GM19395 (cell line): ENCODE results near the gene GK2.

Source experiments
- ATAC-seq: cut with Tn5 transposase; IDR thresholded peaks from one replicate; pipeline ENCODE4 v1.9.1; 2021; ENCODE audit warnings: mild to moderate bottlenecking, moderate library complexity; ENCODE audit not compliant: unreplicated experiment

The GK2 gene

GRCh38 chr4:79408063-79408462 is at the start of gene GK2:
TSS of gene GK2 (minus strand) at chr4:79408228. CDS start at chr4:79408200, 28 bp downstream.
- ATAC-seq = no peak

GRCh38 chr4:79455216-79455615 is 47.2 kb upstream of the GK2 start:
- no peak for ATAC-seq

GRCh38 chr4:79454656-79455055 is 46.6 kb upstream of the GK2 start:
- no peak for ATAC-seq

DNA sequence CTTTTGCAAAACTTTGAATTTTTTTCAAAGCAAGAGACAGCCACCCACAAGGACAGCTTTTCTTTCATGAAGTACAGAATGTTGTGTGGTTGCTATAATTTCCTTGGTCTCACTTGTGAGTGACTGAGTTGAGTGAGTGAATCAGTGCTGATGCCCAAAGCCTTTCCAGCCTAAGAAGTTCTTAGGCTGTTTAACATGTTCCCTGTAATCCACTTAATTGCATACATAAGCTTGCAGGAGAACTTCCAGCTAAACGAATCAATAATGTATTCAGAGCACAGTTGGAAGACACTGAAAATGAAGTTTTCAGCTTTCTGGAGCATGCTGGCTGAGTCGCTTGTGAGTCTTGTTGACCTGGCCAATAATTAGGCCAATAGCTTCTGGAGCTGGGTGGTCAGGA is 42.0 kb upstream of the GK2 start:
- no peak for ATAC-seq

DNA sequence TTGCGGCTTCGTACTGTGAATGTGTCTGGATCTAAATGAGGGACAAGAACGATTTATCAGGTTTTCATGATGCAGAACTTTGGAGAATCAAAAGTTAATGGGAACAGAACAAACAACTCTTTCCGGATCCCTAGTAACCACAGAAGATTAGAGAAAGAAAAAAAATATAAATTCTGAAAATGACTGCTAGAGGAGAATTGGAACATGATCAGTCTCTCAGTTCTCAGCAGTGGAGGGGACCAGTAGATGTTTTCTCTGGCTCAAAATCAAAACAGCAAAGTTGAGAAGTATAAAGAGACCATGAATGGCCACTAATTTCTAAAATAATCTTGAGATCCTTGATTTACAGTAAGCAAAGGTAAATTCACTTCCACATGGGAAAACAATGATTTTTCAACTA is 38.1 kb upstream of the GK2 start:
- no peak for ATAC-seq

- no peak for ATAC-seq
Observed at GRCh38 chr4:79445371-79445781, 37.3 kb upstream of the GK2 start.

DNA sequence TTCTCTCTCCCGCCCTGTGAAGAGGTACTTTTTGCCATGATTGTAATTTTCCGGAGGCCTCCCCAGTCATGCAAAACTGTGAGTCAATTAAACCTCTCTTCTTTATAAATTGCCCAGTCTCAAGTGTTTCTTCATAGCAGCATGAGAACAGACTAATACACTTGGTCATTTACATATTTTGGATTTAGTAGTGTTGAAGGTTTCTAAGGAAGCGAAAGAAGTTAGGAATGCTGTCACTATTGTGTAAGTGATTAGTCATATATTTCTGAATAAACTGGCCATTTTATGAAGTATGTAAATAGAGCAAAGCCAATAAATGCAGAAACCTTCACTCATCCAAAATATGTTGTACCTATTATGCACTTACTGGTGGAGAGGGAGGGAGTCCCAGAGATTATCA is 34.4 kb upstream of the GK2 start:
- no peak for ATAC-seq

GRCh38 chr4:79439489-79439888 is 31.5 kb upstream of the GK2 start:
- ATAC-seq = no peak

- no peak for ATAC-seq
Observed at GRCh38 chr4:79431839-79432238, 23.8 kb upstream of the GK2 start.

GRCh38 chr4:79429113-79429903 is 21.3 kb upstream of the GK2 start:
- no peak for ATAC-seq

GRCh38 chr4:79426989-79427388 is 19.0 kb upstream of the GK2 start:
- no peak for ATAC-seq

GRCh38 chr4:79425586-79425985 is 17.6 kb upstream of the GK2 start:
- ATAC-seq = no peak

GRCh38 chr4:79421483-79421882 is 13.5 kb upstream of the GK2 start:
- ATAC-seq = no peak

DNA sequence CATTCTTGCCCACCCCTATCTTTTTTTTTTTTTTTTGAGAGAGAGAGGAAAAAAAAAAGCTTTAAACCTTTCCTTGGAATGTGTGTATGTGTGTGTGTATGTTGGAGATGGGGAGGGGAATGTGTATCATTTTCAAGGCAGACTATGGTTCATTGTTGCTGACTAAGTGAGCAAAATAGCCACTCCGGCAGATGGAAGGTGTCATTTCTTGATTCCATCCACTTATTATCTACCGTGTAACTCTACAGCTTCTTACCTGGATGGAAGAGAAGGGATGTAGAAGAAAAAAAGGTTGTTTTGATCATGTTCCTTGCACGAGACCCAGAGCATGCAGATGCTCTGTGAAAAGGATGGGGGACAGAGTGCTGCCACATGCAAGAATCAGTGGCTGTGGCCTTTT is 5.9 kb upstream of the GK2 start:
- ATAC-seq = no peak

DNA sequence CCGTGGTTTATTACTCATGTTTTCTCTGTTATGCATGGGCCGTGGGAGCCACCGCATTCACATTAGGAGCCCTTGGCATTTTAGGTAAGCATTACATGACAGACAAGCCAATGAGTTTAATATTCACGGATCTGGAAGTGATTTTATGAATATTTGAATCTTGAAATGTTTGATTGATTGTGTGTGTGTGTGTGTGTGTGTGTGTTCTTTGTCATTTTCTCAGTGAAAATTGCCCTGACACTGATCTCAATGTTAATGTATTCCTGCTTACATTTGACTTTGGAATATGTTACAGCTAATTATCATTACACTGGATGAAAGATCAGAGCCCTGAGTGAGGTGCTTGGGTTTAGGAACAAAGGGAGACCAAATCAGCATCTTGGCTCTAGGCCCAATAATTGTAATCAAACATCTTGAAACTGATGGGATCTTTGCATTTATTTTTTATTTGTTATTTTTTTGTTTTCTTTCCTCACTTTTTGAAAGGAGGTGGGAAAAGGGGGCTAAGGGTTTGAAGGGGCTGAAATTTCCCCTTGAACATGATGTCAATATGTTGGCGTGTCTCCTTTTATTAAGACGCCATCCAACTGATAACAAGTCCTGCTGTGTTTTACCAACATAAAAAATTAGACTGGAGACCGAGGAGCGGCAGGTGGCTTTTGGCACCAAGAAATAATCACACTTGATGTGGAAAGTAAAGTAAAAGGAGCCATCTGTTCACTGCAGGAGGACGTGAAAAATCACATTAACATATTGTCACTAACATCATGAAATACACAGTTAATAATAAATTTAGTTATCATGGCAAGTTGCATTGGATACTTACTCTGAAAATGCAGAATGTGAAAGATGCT is 5.2 kb upstream of the GK2 start:
- no peak for ATAC-seq

DNA sequence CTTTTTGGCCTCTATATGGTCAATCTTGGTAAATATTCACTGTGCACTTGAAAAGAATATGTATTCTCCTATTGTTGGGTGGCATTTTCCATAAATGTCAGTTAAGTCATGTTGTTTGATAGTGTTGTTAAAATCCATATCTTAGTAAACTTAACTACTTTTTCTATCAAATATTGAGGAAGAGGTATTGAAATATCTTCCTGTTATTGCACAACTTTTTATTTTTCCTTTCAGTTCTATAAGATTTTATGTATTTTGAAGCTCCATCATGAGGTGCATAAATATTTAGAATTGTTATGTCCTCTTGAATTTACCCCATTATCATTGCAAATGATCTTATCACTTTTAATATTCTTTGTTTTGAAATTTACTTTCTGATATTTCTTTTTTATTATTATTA is 3.4 kb downstream of the GK2 start:
- no peak for ATAC-seq

DNA sequence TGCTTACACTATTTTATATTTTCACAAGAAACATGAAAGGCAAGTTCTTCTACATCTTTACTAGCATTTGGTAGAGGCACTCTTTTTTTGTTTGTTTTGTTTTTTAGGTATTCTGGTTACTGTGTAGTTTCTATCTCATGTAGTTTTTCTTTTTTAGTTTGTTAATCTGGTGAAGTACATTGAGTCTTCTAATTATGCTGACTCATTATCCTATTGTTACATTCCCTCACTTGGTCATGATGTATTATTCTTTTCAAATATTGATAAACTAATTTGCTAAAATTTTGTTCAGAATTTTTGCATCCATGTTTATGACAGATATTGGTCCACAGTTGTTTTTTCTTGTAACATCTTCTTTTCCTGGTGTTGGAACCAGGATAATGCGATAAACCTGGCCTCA is 4.7 kb downstream of the GK2 start:
- no peak for ATAC-seq

DNA sequence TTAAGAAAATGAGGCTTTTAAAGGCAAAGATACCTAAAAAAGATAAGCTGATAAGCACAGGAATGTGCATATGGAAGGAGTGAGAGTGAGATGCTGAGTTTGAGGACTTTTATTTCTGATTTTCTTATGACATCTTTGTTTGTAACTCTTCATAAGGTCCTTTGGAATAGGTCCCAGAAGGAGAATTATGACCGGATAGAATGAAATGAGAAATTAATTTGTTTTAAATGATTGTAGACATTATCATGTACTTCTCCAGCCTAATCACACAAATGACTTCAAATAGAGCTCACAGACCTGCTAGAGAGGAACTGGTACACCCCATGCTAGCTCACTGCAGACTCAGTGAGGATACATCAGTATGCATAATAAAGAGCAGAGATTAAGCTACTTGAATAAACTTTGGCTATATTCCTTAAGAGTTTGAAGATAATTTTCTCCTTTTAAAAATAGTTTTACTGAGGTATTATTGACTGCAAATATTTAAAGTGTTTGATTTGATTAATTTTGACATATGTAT is 5.6 kb downstream of the GK2 start:
- ATAC-seq = no peak

DNA sequence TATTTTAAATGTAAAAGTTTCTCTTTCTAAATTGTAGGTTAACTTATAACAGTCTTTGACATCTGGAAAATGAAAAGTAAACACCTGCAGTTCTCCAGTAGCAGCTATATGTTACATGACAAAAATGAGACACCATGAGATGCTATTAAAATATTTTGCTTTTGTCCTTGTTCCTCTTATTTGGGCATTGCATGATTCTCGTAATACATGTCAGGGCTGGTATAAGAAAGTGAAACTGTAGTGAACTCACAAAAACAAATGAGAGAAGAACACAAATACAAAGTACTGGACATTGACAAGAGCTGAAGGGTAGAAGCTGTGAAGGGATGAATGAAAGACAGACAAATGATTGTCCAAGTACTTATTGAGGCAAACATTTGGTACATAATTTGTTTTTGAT is 9.0 kb downstream of the GK2 start:
- no peak for ATAC-seq

DNA sequence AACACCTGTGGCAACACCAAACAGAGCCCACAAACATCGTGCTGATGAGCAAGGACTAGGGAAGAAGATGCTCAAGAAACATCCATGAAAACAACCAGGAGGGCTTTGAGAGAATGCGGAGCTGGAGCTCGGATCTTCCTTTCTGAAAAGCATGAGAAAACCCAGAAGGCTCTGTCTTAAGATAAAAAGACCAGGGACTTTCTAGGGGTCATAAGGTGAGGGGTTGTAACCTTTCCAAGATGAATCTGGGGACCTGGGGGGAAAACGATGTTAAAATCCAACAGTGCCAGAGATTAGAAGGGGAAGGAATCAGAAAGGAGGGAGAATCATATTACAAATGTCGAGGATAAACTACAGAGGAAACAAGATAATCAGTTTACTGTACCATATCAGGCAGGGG is 10.1 kb downstream of the GK2 start:
- ATAC-seq = no peak

DNA sequence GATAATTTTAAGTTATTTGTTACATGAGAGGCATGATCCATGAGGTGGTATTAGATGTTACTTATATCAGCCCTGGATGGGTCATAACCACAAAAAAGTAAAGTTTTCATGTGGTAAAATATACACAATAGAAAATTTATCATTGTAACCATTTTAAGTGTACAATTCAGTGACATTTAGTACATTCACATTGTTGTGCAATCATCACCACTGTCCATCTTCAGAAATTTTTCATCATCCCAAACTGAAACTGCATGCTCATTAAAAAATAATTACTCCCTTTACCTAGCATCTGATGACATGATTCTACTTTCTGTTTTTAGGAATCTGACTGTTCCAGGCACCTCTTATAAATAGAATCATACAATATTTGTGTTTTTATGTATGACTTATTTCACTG is 11.2 kb downstream of the GK2 start:
- ATAC-seq = no peak

GRCh38 chr4:79395841-79396240 is 12.2 kb downstream of the GK2 start:
- no peak for ATAC-seq
